ENCODE measurements around the gene SYNC.
"Not testable (repeated sequence)": the region's sequence is repeated elsewhere in the genome, so short reads cannot be mapped to it uniquely, and the experiment has no call there.

The SYNC gene

GRCh38 chr1:32724678-32725614, 22.4 kb upstream of the SYNC start:
- DNase-seq: peak; percentile 97

GRCh38 chr1:32719681-32720275, 17.2 kb upstream of the SYNC start:
- DNase-seq: no peak

- no peak for DNase-seq
Observed at GRCh38 chr1:32718527-32718926, 16.0 kb upstream of the SYNC start.

GRCh38 chr1:32718036-32718435, 15.5 kb upstream of the SYNC start:
- no peak for DNase-seq

- DNase-seq: no peak
Observed at GRCh38 chr1:32717503-32717902, 14.9 kb upstream of the SYNC start.

GRCh38 chr1:32716312-32717148, 14.0 kb upstream of the SYNC start:
- DNase-seq: peak; percentile 80

GRCh38 chr1:32715901-32716311, 13.3 kb upstream of the SYNC start:
- no peak for DNase-seq

GRCh38 chr1:32714277-32714676, 11.7 kb upstream of the SYNC start:
- no peak for DNase-seq

GRCh38 chr1:32713081-32713480, 10.5 kb upstream of the SYNC start:
- no peak for DNase-seq

GRCh38 chr1:32711221-32711620, 8.7 kb upstream of the SYNC start:
- DNase-seq: not testable (repeated sequence)

- no peak for DNase-seq
Observed at GRCh38 chr1:32709476-32709875, 6.9 kb upstream of the SYNC start.

GRCh38 chr1:32709075-32709474, 6.5 kb upstream of the SYNC start:
- no peak for DNase-seq

GRCh38 chr1:32706491-32706890, 3.9 kb upstream of the SYNC start:
- no peak for DNase-seq

- no peak for DNase-seq
Observed at GRCh38 chr1:32705516-32705915, 2.9 kb upstream of the SYNC start.

GRCh38 chr1:32703479-32704291, 1.1 kb upstream of the SYNC start:
- DNase-seq: no peak

GRCh38 chr1:32701951-32702598, 495 bp downstream of the SYNC start:
- DNase-seq: no peak

GRCh38 chr1:32701421-32701911, 1.1 kb downstream of the SYNC start:
- no peak for DNase-seq

GRCh38 chr1:32696996-32697395, 5.6 kb downstream of the SYNC start:
- not testable (repeated sequence) for DNase-seq

- no peak for DNase-seq
Observed at GRCh38 chr1:32696041-32696440, 6.5 kb downstream of the SYNC start.

GRCh38 chr1:32695098-32695904, 7.3 kb downstream of the SYNC start:
- DNase-seq: peak; percentile 76

All from hematopoietic multipotent progenitor cell treated with erythropoietin and hydrocortisone succinate and interleukin-3 and kit ligand, for 8 days (in vitro differentiated cells).